HEK293 (cell line): ENCODE data around the gene FGA.

Experiments
- CTCF ChIA-PET: fragments of 350-600 bp; formaldehyde crosslinking; extraction: SDS; loops from one replicate; lab custom pipeline; 2021; ENCODE audit warnings: antibody characterized with exemption; lab: Yijun Ruan, JAX
- POLR2A ChIA-PET: fragments of 300-600 bp; formaldehyde crosslinking; extraction: SDS; loops from one replicate; lab custom pipeline; 2020; ENCODE audit warnings: antibody characterized with exemption, inconsistent platforms; lab: Yijun Ruan, JAX
- H3K27ac ChIP-seq: fragments of 200-500 bp; sonication (Bioruptor generic); 2 replicates; pipeline ENCODE4 v1.5.1; 2014; ENCODE audit warnings: low read depth, low read length, control low read depth, inconsistent platforms; ENCODE audit errors: extremely low read depth
- H3K36me3 ChIP-seq, 2 experiments: fragments of 200-500 bp in 1 of 2; sonication (Bioruptor generic) in 1 of 2; 1 replicate in 1 of 2; 2 replicates in 1 of 2; pipeline ENCODE4 v1.5.1; 2014 to 2017; ENCODE audit warnings: inconsistent platforms in 2 of 2, low read length in 2 of 2; ENCODE audit not compliant: control insufficient read depth in 2 of 2, insufficient read depth in 1 of 2
- H3K4me1 ChIP-seq: fragments of 200-500 bp; sonication (Bioruptor generic); 2 replicates; pipeline ENCODE4 v1.5.1; 2014; ENCODE audit warnings: mild to moderate bottlenecking, low read length, inconsistent platforms; ENCODE audit not compliant: control insufficient read depth, insufficient read depth
- H3K4me3 ChIP-seq: 2 replicates; pipeline ENCODE4 v1.5.1; 2011; ENCODE audit warnings: low read depth, mild to moderate bottlenecking, control low read depth, low read length, moderate library complexity
- H3K9me3 ChIP-seq: fragments of 200-500 bp; sonication (Bioruptor generic); 2 replicates; pipeline ENCODE4 v1.5.1; 2014; ENCODE audit warnings: low read depth, low read length, inconsistent platforms; ENCODE audit not compliant: control insufficient read depth, insufficient read depth
- GLIS1 ChIP-seq: fragments of 450-650 bp; formaldehyde crosslinking; IDR thresholded peaks from 2 replicates; pipeline ENCODE4 v1.5.1; 2016; ENCODE audit warnings: missing biosample characterization, missing genetic modification characterization
- KLF7 ChIP-seq: fragments of 450-650 bp; formaldehyde crosslinking; IDR thresholded peaks from 2 replicates; pipeline ENCODE4 v1.5.1; 2016; ENCODE audit warnings: missing biosample characterization, missing genetic modification characterization, borderline replicate concordance
- OVOL3 ChIP-seq: fragments of 450-650 bp; formaldehyde crosslinking; IDR thresholded peaks from 2 replicates; pipeline ENCODE4 v1.5.1; 2016; ENCODE audit warnings: missing biosample characterization, missing genetic modification characterization
- YY2 ChIP-seq: fragments of 450-650 bp; formaldehyde crosslinking; IDR thresholded peaks from 2 replicates; pipeline ENCODE4 v1.5.1; 2016; ENCODE audit warnings: missing biosample characterization, missing genetic modification characterization
- ZNF114 ChIP-seq: fragments of 450-650 bp; formaldehyde crosslinking; IDR thresholded peaks from 2 replicates; pipeline ENCODE4 v1.5.0; 2017; ENCODE audit warnings: missing biosample characterization, missing genetic modification characterization
- ZNF132 ChIP-seq: fragments of 450-650 bp; formaldehyde crosslinking; IDR thresholded peaks from 2 replicates; pipeline ENCODE4 v1.5.1; 2017; ENCODE audit warnings: missing biosample characterization, missing genetic modification characterization, borderline replicate concordance
- ZNF146 ChIP-seq: fragments of 450-650 bp; formaldehyde crosslinking; IDR thresholded peaks from 2 replicates; pipeline ENCODE4 v1.5.1; 2016; ENCODE audit warnings: missing biosample characterization, missing genetic modification characterization
- ZNF2 ChIP-seq: fragments of 450-650 bp; formaldehyde crosslinking; IDR thresholded peaks from 2 replicates; pipeline ENCODE4 v1.5.1; 2016; ENCODE audit warnings: missing biosample characterization, missing genetic modification characterization
- ZNF266 ChIP-seq: fragments of 450-650 bp; formaldehyde crosslinking; IDR thresholded peaks from 2 replicates; pipeline ENCODE4 v1.5.1; 2016; ENCODE audit warnings: missing biosample characterization, missing genetic modification characterization, low read depth
- ZNF350 ChIP-seq: fragments of 450-650 bp; formaldehyde crosslinking; IDR thresholded peaks from 2 replicates; pipeline ENCODE4 v1.5.0; 2017; ENCODE audit warnings: missing biosample characterization, mild to moderate bottlenecking, missing genetic modification characterization
- ZNF529 ChIP-seq: fragments of 450-650 bp; formaldehyde crosslinking; IDR thresholded peaks from 2 replicates; pipeline ENCODE4 v1.5.1; 2017; ENCODE audit warnings: missing genetic modification characterization, missing biosample characterization; ENCODE audit not compliant: insufficient replicate concordance
- ZNF530 ChIP-seq: fragments of 450-650 bp; formaldehyde crosslinking; IDR thresholded peaks from 2 replicates; pipeline ENCODE4 v1.5.1; 2016; ENCODE audit warnings: low read depth, missing biosample characterization, missing genetic modification characterization
- ZNF544 ChIP-seq: fragments of 450-650 bp; formaldehyde crosslinking; IDR thresholded peaks from 2 replicates; pipeline ENCODE4 v1.5.0; 2017; ENCODE audit warnings: missing biosample characterization, missing genetic modification characterization
- ZNF585B ChIP-seq: fragments of 450-650 bp; formaldehyde crosslinking; IDR thresholded peaks from 2 replicates; pipeline ENCODE4 v1.5.1; 2016; ENCODE audit warnings: missing biosample characterization, missing genetic modification characterization
- ZNF624 ChIP-seq: fragments of 450-650 bp; formaldehyde crosslinking; IDR thresholded peaks from 2 replicates; pipeline ENCODE4 v1.5.1; 2017; ENCODE audit warnings: missing biosample characterization, missing genetic modification characterization
- ZNF76 ChIP-seq: fragments of 450-650 bp; formaldehyde crosslinking; IDR thresholded peaks from 2 replicates; pipeline ENCODE4; 2016; ENCODE audit warnings: low read depth, missing biosample characterization, missing genetic modification characterization, borderline replicate concordance
- ZNF837 ChIP-seq: fragments of 450-650 bp; formaldehyde crosslinking; IDR thresholded peaks from 2 replicates; pipeline ENCODE4 v1.5.1; 2016; ENCODE audit warnings: missing biosample characterization, missing genetic modification characterization
- ZNF843 ChIP-seq: fragments of 450-650 bp; formaldehyde crosslinking; IDR thresholded peaks from 2 replicates; pipeline ENCODE4 v1.5.1; 2016; ENCODE audit warnings: missing biosample characterization, missing genetic modification characterization
- ZSCAN30 ChIP-seq: fragments of 450-650 bp; IDR thresholded peaks from 2 replicates; pipeline ENCODE4 v1.5.1; 2018; ENCODE audit warnings: missing biosample characterization, mild to moderate bottlenecking, missing genetic modification characterization, moderate library complexity
- TF ChIP-seq, protein P1 (sequence below): IDR thresholded peaks from 2 replicates; pipeline ENCODE4 v1.6.1; 2011; ENCODE audit warnings: mild to moderate bottlenecking, low read depth, low read length, borderline replicate concordance
- TF ChIP-seq, protein P2 (sequence below): fragments of 450-650 bp; formaldehyde crosslinking; IDR thresholded peaks from 2 replicates; pipeline ENCODE4 v1.5.1; 2017; ENCODE audit warnings: missing biosample characterization, missing genetic modification characterization

FGA gene

DNA sequence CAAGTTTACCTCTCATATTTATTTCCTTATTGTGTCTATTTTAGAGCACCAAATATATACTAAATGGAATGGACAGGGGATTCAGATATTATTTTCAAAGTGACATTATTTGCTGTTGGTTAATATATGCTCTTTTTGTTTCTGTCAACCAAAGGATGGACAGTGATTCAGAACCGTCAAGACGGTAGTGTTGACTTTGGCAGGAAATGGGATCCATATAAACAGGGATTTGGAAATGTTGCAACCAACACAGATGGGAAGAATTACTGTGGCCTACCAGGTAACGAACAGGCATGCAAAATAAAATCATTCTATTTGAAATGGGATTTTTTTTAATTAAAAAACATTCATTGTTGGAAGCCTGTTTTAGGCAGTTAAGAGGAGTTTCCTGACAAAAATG lies 21.5 kb downstream of the FGA start (continued):
- no peak for TF ChIP-seq ZNF843
- TF ChIP-seq KLF7, result no peak
- no peak for TF ChIP-seq ZNF529
- no peak for TF ChIP-seq ZNF544 (tag by site-specific recombination)
- TF ChIP-seq ZNF350 (tag by site-specific recombination), result no peak
- no peak for TF ChIP-seq ZSCAN30
- TF ChIP-seq, all 188 proteins: peak for 0

DNA sequence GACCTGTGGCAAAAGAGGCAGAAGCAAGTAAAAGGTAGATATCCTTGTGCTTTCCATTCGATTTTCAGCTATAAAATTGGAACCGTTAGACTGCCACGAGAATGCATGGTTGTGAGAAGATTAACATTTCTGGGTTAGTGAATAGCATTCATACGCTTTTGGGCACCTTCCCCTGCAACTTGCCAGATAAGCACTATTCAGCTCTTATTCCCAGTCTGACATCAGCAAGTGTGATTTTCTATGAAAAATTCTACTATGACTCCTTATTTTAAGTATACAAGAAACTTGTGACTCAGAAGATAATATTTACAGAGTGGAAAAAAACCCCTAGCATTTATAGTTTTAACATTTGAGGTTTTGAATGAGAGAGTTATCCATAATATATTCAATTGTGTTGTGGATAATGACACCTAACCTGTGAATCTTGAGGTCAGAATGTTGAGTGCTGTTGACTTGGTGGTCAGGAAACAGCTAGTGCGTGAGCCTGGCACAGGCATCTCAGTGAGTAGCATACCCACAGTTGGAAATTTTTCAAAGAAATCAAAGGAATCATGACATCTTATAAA lies 23.8 kb downstream of the FGA start:
- TF ChIP-seq ZNF132 (tag by site-specific recombination) (no peak), YY2 (no peak), ZNF266 (tag by site-specific recombination) (no peak), GLIS1 (no peak), ZNF76 (no peak), ZNF114 (tag by site-specific recombination) (no peak)
- H3K27ac ChIP-seq, result no peak overlapping the region
- H3K4me1 ChIP-seq, result no peaks in the 10 kb centered on the region
- no peak overlapping the region for H3K4me3 ChIP-seq
- POLR2A ChIA-PET, result no interaction called here
- no peaks in the 10 kb centered on the region for H3K36me3 ChIP-seq
- CTCF ChIA-PET, result interaction anchor here (1.0 to 1.4 kb wide), 2 partner anchors 15 to 54 kb away, joined by 3 to 4 read pairs; no protein-coding TSS in a partner anchor
- no peaks in the 10 kb centered on the region for H3K9me3 ChIP-seq

DNA sequence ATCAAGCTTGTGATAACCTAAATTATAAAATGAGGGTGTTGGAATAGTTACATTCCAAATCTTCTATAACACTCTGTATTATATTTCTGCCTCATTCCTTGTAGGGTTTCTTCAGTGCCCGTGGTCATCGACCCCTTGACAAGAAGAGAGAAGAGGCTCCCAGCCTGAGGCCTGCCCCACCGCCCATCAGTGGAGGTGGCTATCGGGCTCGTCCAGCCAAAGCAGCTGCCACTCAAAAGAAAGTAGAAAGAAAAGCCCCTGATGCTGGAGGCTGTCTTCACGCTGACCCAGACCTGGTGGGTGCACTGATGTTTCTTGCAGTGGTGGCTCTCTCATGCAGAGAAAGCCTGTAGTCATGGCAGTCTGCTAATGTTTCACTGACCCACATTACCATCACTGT lies 24.8 kb downstream of the FGA start:
- Histone ChIP-seq H3K27ac (no peak overlapping the region), H3K4me1 (no peaks in the 10 kb centered on the region), H3K4me3 (no peak overlapping the region), H3K36me3 (no peaks in the 10 kb centered on the region), H3K9me3 (no peaks in the 10 kb centered on the region)
- ChIA-PET POLR2A (no interaction called here), CTCF (interaction anchor here (1.0 kb wide), 1 partner anchor 55 kb away, joined by 3 read pairs; no protein-coding TSS in a partner anchor)
- TF ChIP-seq, protein P1, sequence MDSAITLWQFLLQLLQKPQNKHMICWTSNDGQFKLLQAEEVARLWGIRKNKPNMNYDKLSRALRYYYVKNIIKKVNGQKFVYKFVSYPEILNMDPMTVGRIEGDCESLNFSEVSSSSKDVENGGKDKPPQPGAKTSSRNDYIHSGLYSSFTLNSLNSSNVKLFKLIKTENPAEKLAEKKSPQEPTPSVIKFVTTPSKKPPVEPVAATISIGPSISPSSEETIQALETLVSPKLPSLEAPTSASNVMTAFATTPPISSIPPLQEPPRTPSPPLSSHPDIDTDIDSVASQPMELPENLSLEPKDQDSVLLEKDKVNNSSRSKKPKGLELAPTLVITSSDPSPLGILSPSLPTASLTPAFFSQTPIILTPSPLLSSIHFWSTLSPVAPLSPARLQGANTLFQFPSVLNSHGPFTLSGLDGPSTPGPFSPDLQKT, result no peak
- TF ChIP-seq OVOL3, result no peak

DNA sequence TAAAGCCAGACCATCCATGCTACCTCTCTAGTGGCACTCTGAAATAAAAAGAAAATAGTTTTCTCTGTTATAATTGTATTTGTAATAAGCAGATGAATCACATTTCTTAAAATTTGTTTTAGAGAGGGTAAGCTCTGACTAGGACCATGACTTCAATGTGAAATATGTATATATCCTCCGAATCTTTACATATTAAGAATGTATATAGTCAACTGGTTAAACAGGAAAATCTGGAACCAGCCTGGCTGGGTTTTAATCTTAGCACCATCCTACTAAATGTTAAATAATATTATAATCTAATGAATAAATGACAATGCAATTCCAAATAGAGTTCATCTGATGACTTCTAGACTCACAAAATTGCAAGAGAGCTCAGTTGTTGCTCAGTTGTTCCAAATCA lies 26.2 kb downstream of the FGA start:
- POLR2A ChIA-PET, result no interaction called here
- no peaks in the 10 kb centered on the region for H3K4me1 ChIP-seq

More for the DNA sequence above, 26.2 kb downstream of the FGA start:
- TF ChIP-seq ZNF530 (tag by site-specific recombination), result no peak
- TF ChIP-seq, protein P2, sequence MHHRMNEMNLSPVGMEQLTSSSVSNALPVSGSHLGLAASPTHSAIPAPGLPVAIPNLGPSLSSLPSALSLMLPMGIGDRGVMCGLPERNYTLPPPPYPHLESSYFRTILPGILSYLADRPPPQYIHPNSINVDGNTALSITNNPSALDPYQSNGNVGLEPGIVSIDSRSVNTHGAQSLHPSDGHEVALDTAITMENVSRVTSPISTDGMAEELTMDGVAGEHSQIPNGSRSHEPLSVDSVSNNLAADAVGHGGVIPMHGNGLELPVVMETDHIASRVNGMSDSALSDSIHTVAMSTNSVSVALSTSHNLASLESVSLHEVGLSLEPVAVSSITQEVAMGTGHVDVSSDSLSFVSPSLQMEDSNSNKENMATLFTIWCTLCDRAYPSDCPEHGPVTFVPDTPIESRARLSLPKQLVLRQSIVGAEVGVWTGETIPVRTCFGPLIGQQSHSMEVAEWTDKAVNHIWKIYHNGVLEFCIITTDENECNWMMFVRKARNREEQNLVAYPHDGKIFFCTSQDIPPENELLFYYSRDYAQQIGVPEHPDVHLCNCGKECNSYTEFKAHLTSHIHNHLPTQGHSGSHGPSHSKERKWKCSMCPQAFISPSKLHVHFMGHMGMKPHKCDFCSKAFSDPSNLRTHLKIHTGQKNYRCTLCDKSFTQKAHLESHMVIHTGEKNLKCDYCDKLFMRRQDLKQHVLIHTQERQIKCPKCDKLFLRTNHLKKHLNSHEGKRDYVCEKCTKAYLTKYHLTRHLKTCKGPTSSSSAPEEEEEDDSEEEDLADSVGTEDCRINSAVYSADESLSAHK (tag by site-specific recombination), result no peak
- no peak for TF ChIP-seq ZNF837 (tag by site-specific recombination)
- no peak for TF ChIP-seq ZNF585B
- TF ChIP-seq ZNF624 (tag by site-specific recombination), result no peak
- TF ChIP-seq ZNF2 (tag by site-specific recombination), result no peak
- TF ChIP-seq ZNF146 (tag by site-specific recombination), result no peak
- CTCF ChIA-PET, result interaction anchor here (0.7 kb wide), 1 partner anchor 45 kb away, joined by 4 read pairs; no protein-coding TSS in a partner anchor
- H3K4me3 ChIP-seq, result no peak overlapping the region
- H3K9me3 ChIP-seq, result no peaks in the 10 kb centered on the region
- H3K36me3 ChIP-seq, result no peaks in the 10 kb centered on the region
- H3K27ac ChIP-seq, result no peak overlapping the region
